CD8-positive, alpha-beta memory T cell (primary cell): ENCODE data around the gene RNF128. TPM values are rescaled to one million over a fixed set of nuclear protein-coding genes. Genes with fewer than 3 reads are reported as not detected.
"Not testable (repeated sequence)": the region's sequence is repeated elsewhere in the genome, so short reads cannot be mapped to it uniquely, and the experiment has no call there.

Experiments used
- CTCF ChIA-PET: fragments of 350-600 bp; sonication (Branson Sonifier 250); formaldehyde crosslinking; loops from one replicate; lab custom pipeline; 2021; ENCODE audit warnings: antibody characterized with exemption; lab: Charles Lee
- POLR2A ChIA-PET: fragments of 350-600 bp; sonication (Branson Sonifier 250); formaldehyde crosslinking; loops from one replicate; lab custom pipeline; 2021; ENCODE audit warnings: antibody characterized with exemption; lab: Charles Lee
- DNase-seq, 5 donors: peaks; one replicate each; pipeline versions ENCODE4 v3.0.0 to v3.0.0-alpha.2; 2020 to 2022; ENCODE audit warnings: mixed read lengths in 1 of 5
- H3K27ac ChIP-seq: one replicate; pipeline ENCODE4 v1.7.0; 2013; ENCODE audit warnings: low read depth, mild to moderate bottlenecking, low read length, moderate library complexity
- H3K27me3 ChIP-seq: 2 replicates; pipeline ENCODE4 v1.7.0; 2013; ENCODE audit warnings: low read length, mild to moderate bottlenecking; ENCODE audit not compliant: insufficient read depth, poor library complexity, severe bottlenecking
- H3K36me3 ChIP-seq: 2 replicates; pipeline ENCODE4 v1.7.0; 2013; ENCODE audit warnings: mild to moderate bottlenecking, low read length, moderate library complexity; ENCODE audit not compliant: insufficient read depth
- H3K4me1 ChIP-seq: 2 replicates; pipeline ENCODE4 v1.7.0; 2013; ENCODE audit warnings: mild to moderate bottlenecking, low read length, moderate library complexity; ENCODE audit not compliant: insufficient read depth
- H3K4me3 ChIP-seq: 2 replicates; pipeline ENCODE4 v1.7.0; 2013; ENCODE audit warnings: mild to moderate bottlenecking, low read length
- H3K9me3 ChIP-seq: 2 replicates; pipeline ENCODE4 v1.7.0; 2013; ENCODE audit warnings: mild to moderate bottlenecking, low read length
- H3K27ac Mint-ChIP-seq, 8 donors: one replicate each; pipeline ENCODE4 v1.8.0; 2020 to 2021; ENCODE audit warnings: mixed read lengths in 8 of 8, mild to moderate bottlenecking in 6 of 8, inconsistent platforms in 3 of 8, moderate library complexity in 3 of 8
- H3K27me3 Mint-ChIP-seq, 2 donors: one replicate each; pipeline ENCODE4 v1.8.0; 2020 to 2021; ENCODE audit warnings: mixed read lengths in 2 of 2, mild to moderate bottlenecking in 1 of 2, moderate library complexity in 1 of 2
- H3K36me3 Mint-ChIP-seq, 3 donors: one replicate each; pipeline ENCODE4 v1.8.0; 2020 to 2021; ENCODE audit warnings: mixed read lengths in 3 of 3, inconsistent platforms in 1 of 3, mild to moderate bottlenecking in 1 of 3
- H3K4me1 Mint-ChIP-seq, 3 donors: one replicate each; pipeline ENCODE4 v1.8.0; 2020 to 2021; ENCODE audit warnings: mixed read lengths in 3 of 3, inconsistent platforms in 1 of 3, mild to moderate bottlenecking in 1 of 3
- H3K4me3 Mint-ChIP-seq, 7 donors: one replicate each; pipeline ENCODE4 v1.8.0; 2020 to 2021; ENCODE audit warnings: mixed read lengths in 7 of 7, mild to moderate bottlenecking in 6 of 7, moderate library complexity in 4 of 7, inconsistent platforms in 2 of 7
- H3K9me3 Mint-ChIP-seq, 5 donors: one replicate each; pipeline ENCODE4 v1.8.0; 2020 to 2022; ENCODE audit warnings: mixed read lengths in 5 of 5, mild to moderate bottlenecking in 3 of 5, moderate library complexity in 2 of 5, inconsistent platforms in 1 of 5
- polyA plus RNA-seq: library from polyadenylated mRNA; unstranded; fragments of 300-500 nt; fragmentation: Illumina TruSeq; gene quantifications from one replicate; pipeline ENCODE4 v1.2.3, GENCODE V29; 2021
- total RNA-seq, 2 experiments: library from RNA; stranded (reverse); gene quantifications; one replicate each; pipeline ENCODE4 v1.2.3, GENCODE V29; 2021

RNF128 gene
- total and polyA plus RNA-seq, 3 experiments from 2014 or later: not detected

- Histone ChIP-seq H3K4me1 (no peaks in the 10 kb centered on the region), H3K27me3 (no peaks in the 10 kb centered on the region), H3K36me3 (no peaks in the 10 kb centered on the region), H3K4me3 (no peak overlapping the region), H3K27ac (no peak overlapping the region), H3K9me3 (no peaks in the 10 kb centered on the region)
- Mint-ChIP-seq H3K27ac (peak overlapping the region in 1 of 8 donors; percentile 74), H3K4me1 (no peaks in the 10 kb centered on the region), H3K36me3 (no peaks in the 10 kb centered on the region), H3K27me3 (peaks cover 4 to 10% of the 10 kb centered on the region in 2 donors), H3K4me3 (no peak overlapping the region), H3K9me3 (peaks cover 0 to 8% (median 5%) of the 10 kb centered on the region in 5 donors)
- DNase-seq: no peak
- CTCF ChIA-PET: no interaction called here
- POLR2A ChIA-PET: no interaction called here
Measured at GRCh38 chrX:106751407-106751806, 24.9 kb downstream of the RNF128 start.

- H3K4me1 ChIP-seq: no peaks in the 10 kb centered on the region
- no peaks in the 10 kb centered on the region for H3K27me3 ChIP-seq
- Mint-ChIP-seq H3K9me3 (peaks cover 0 to 8% (median 5%) of the 10 kb centered on the region in 5 donors), H3K36me3 (no peaks in the 10 kb centered on the region), H3K27ac (no peak overlapping the region), H3K4me1 (no peaks in the 10 kb centered on the region), H3K27me3 (peaks cover 4 to 10% of the 10 kb centered on the region in 2 donors), H3K4me3 (no peak overlapping the region)
- H3K36me3 ChIP-seq: no peaks in the 10 kb centered on the region
- DNase-seq: no peak
- no peaks in the 10 kb centered on the region for H3K9me3 ChIP-seq
- POLR2A ChIA-PET: no interaction called here
- H3K27ac ChIP-seq: no peak overlapping the region
- CTCF ChIA-PET: no interaction called here
- no peak overlapping the region for H3K4me3 ChIP-seq
Measured at GRCh38 chrX:106752101-106752678, 25.7 kb downstream of the RNF128 start.

- CTCF ChIA-PET, H3K9me3 ChIP-seq, H3K9me3 Mint-ChIP-seq, H3K27ac ChIP-seq, H3K4me1 Mint-ChIP-seq, DNase-seq, H3K4me1 ChIP-seq, H3K27ac Mint-ChIP-seq, H3K36me3 ChIP-seq, H3K4me3 Mint-ChIP-seq, H3K36me3 Mint-ChIP-seq, POLR2A ChIA-PET, H3K27me3 ChIP-seq, H3K4me3 ChIP-seq: not testable (repeated sequence)
- H3K27me3 Mint-ChIP-seq: peaks cover 10% of the 10 kb centered on the region in 2 donors
Measured at GRCh38 chrX:106769288-106769687, 42.8 kb downstream of the RNF128 start.

- H3K27ac ChIP-seq: no peak overlapping the region
- peaks cover 6 to 14% of the 10 kb centered on the region in 2 donors for H3K27me3 Mint-ChIP-seq
- H3K9me3 Mint-ChIP-seq: no peaks in the 10 kb centered on the region
- H3K27ac Mint-ChIP-seq: no peak overlapping the region
- no peak for DNase-seq
- no peaks in the 10 kb centered on the region for H3K9me3 ChIP-seq
- no peaks in the 10 kb centered on the region for H3K36me3 ChIP-seq
- H3K4me1 ChIP-seq: no peaks in the 10 kb centered on the region
- no peak overlapping the region for H3K4me3 Mint-ChIP-seq
- POLR2A ChIA-PET: no interaction called here
- H3K4me3 ChIP-seq: no peak overlapping the region
- H3K4me1 Mint-ChIP-seq: no peaks in the 10 kb centered on the region
- CTCF ChIA-PET: no interaction called here
- H3K36me3 Mint-ChIP-seq: no peaks in the 10 kb centered on the region
- H3K27me3 ChIP-seq: no peaks in the 10 kb centered on the region
Measured at GRCh38 chrX:106774981-106775380, 48.5 kb downstream of the RNF128 start.

- ChIA-PET CTCF (no interaction called here), POLR2A (no interaction called here)
- no peak overlapping the region for H3K4me3 Mint-ChIP-seq
- DNase-seq: no peak
- no peaks in the 10 kb centered on the region for H3K36me3 Mint-ChIP-seq
- no peaks in the 10 kb centered on the region for H3K36me3 ChIP-seq
- H3K4me1 Mint-ChIP-seq: no peaks in the 10 kb centered on the region
- H3K27me3 ChIP-seq: no peaks in the 10 kb centered on the region
- H3K9me3 Mint-ChIP-seq: no peaks in the 10 kb centered on the region
- no peak overlapping the region for H3K4me3 ChIP-seq
- H3K4me1 ChIP-seq: no peaks in the 10 kb centered on the region
- H3K27me3 Mint-ChIP-seq: peaks cover 6 to 21% of the 10 kb centered on the region in 2 donors
- no peaks in the 10 kb centered on the region for H3K9me3 ChIP-seq
- no peak overlapping the region for H3K27ac Mint-ChIP-seq
- no peak overlapping the region for H3K27ac ChIP-seq
Measured at GRCh38 chrX:106780264-106780663, 53.8 kb downstream of the RNF128 start.

DNA sequence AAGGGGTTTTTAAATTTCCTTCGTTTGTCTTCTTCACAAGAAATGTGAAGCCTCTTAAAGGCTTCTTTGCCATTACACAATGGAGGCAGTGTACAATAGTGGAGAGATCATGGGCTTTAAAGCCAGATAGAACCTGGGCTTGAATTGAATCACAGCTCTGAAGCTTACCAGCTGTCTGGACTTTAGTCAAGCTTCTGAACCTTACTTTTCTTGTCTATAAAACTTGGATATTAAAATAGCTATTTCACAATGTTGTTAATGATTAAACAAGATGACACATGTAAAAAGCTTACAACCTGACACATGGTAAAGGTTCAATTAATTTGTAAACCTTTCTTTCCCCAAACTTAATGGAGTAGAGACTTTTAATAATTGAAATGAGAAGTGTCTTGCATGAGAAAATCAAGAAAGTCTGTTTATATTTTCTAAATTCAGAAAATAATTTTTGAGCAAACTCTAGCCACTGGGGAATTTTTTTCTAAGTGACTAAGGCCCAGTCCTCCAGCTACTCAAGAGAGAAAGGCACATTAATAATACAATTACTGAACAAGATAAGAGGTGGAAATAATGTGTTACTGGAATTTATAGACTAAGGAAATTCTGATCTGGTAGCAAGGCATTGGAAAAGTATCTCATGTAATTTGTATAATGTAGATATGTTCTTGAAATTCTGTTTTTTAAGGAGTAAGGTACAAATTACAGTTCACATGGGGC, 54.3 kb downstream of the RNF128 start:
- Mint-ChIP-seq H3K27ac (no peak overlapping the region), H3K4me3 (no peak overlapping the region), H3K9me3 (no peaks in the 10 kb centered on the region), H3K4me1 (no peaks in the 10 kb centered on the region), H3K36me3 (no peaks in the 10 kb centered on the region), H3K27me3 (peaks cover 11 to 25% of the 10 kb centered on the region in 2 donors)
- ChIA-PET CTCF (no interaction called here), POLR2A (no interaction called here)
- H3K36me3 ChIP-seq: no peaks in the 10 kb centered on the region
- H3K9me3 ChIP-seq: no peaks in the 10 kb centered on the region
- no peaks in the 10 kb centered on the region for H3K27me3 ChIP-seq
- no peak overlapping the region for H3K27ac ChIP-seq
- no peak for DNase-seq
- no peaks in the 10 kb centered on the region for H3K4me1 ChIP-seq
- H3K4me3 ChIP-seq: no peak overlapping the region

GRCh38 chrX:106783716-106784115, 57.2 kb downstream of the RNF128 start:
- CTCF ChIA-PET: no interaction called here
- H3K27me3 Mint-ChIP-seq: peaks cover 14 to 28% of the 10 kb centered on the region in 2 donors
- H3K4me3 Mint-ChIP-seq: no peak overlapping the region

GRCh38 chrX:106791495-106791894, 65.0 kb downstream of the RNF128 start:
- POLR2A ChIA-PET: no interaction called here
- Histone ChIP-seq H3K4me1 (no peaks in the 10 kb centered on the region), H3K36me3 (no peaks in the 10 kb centered on the region), H3K27me3 (no peaks in the 10 kb centered on the region), H3K27ac (no peak overlapping the region), H3K9me3 (no peaks in the 10 kb centered on the region), H3K4me3 (no peak overlapping the region)
- DNase-seq: no peak
- Mint-ChIP-seq H3K36me3 (no peaks in the 10 kb centered on the region), H3K27ac (no peak overlapping the region), H3K4me1 (no peaks in the 10 kb centered on the region), H3K9me3 (no peaks in the 10 kb centered on the region), H3K27me3 (no peaks in the 10 kb centered on the region), H3K4me3 (no peak overlapping the region)
- CTCF ChIA-PET: no interaction called here

More at GRCh38 chrX:106783716-106784115, 57.2 kb downstream of the RNF128 start:
- Histone ChIP-seq H3K9me3 (no peaks in the 10 kb centered on the region), H3K4me3 (no peak overlapping the region), H3K4me1 (no peaks in the 10 kb centered on the region), H3K27ac (no peak overlapping the region), H3K27me3 (no peaks in the 10 kb centered on the region), H3K36me3 (no peaks in the 10 kb centered on the region)
- Mint-ChIP-seq H3K9me3 (no peaks in the 10 kb centered on the region), H3K27ac (no peak overlapping the region), H3K36me3 (no peaks in the 10 kb centered on the region), H3K4me1 (no peaks in the 10 kb centered on the region)
- no peak for DNase-seq
- POLR2A ChIA-PET: no interaction called here
